ENCODE data around the gene ULK4.

The ULK4 gene

GRCh38 chr3:41431386-41431785 lies 530.5 kb downstream of the ULK4 start:
- no peak overlapping the region for H3K9ac ChIP-seq (ENCODE audit: low read length)
- TF ChIP-seq EZH2phosphoT487 (IDR thresholded peaks at IDR 0.05; ENCODE audit: low read depth) = no peak
- TF ChIP-seq, protein P1, sequence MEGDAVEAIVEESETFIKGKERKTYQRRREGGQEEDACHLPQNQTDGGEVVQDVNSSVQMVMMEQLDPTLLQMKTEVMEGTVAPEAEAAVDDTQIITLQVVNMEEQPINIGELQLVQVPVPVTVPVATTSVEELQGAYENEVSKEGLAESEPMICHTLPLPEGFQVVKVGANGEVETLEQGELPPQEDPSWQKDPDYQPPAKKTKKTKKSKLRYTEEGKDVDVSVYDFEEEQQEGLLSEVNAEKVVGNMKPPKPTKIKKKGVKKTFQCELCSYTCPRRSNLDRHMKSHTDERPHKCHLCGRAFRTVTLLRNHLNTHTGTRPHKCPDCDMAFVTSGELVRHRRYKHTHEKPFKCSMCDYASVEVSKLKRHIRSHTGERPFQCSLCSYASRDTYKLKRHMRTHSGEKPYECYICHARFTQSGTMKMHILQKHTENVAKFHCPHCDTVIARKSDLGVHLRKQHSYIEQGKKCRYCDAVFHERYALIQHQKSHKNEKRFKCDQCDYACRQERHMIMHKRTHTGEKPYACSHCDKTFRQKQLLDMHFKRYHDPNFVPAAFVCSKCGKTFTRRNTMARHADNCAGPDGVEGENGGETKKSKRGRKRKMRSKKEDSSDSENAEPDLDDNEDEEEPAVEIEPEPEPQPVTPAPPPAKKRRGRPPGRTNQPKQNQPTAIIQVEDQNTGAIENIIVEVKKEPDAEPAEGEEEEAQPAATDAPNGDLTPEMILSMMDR (IDR thresholded peaks at IDR 0.05; ENCODE audit: low read depth, low read length) = no peak
- no peaks in the 10 kb centered on the region for H3K36me3 ChIP-seq (replicated peaks; ENCODE audit: low read depth, low read length)

DNA sequence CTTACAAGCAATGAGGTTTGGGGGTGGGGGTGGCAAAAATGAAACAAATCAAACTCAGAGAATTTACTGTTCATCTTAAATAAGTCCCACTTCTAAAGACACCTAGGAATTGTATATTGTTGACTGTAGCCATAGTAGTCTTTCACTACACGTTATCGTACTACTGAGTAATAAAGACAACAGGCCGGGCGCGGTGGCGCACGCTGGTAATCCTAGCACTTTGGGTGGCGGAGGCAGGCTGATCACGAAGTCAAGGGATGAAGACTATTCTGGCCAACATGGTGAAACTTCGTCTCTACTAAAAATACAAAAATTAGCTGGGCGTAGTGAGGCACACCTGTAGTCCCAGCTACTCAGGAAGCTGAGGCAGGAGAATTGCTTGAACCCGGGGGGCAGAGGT lies 531.0 kb downstream of the ULK4 start:
- Histone ChIP-seq H3K4me3 (ENCODE audit: low read length) (no peak overlapping the region), H4K20me1 (ENCODE audit: insufficient read depth, low read length) (no peaks in the 10 kb centered on the region), H3K27me3 (ENCODE audit: low read depth, low read length) (0 out of 2 replicates have a peak, but pooled peaks cover 3% of the 10 kb centered on the region), H3K9ac (ENCODE audit: low read length) (no peak overlapping the region), H3K4me2 (ENCODE audit: low read length) (no peak overlapping the region), H3K27ac (ENCODE audit: low read length) (no peak overlapping the region), H3K4me1 (ENCODE audit: low read length) (no peaks in the 10 kb centered on the region), H3K36me3 (replicated peaks; ENCODE audit: low read depth, low read length) (no peaks in the 10 kb centered on the region), H3K9me3 (ENCODE audit: insufficient read depth, low read length) (no peaks in the 10 kb centered on the region), H3K79me2 (ENCODE audit: low read length) (no peaks in the 10 kb centered on the region), H2AFZ (ENCODE audit: low read depth, low read length) (no peak overlapping the region)
- TF ChIP-seq, protein P1 (IDR thresholded peaks at IDR 0.05; ENCODE audit: low read depth, low read length) = no peak
- no peak for TF ChIP-seq EZH2phosphoT487 (IDR thresholded peaks at IDR 0.05; ENCODE audit: low read depth)

More at GRCh38 chr3:41431386-41431785, 530.5 kb downstream of the ULK4 start:
- H3K79me2 ChIP-seq (ENCODE audit: low read length) = no peaks in the 10 kb centered on the region
- no peaks in the 10 kb centered on the region for H3K4me1 ChIP-seq (ENCODE audit: low read length)
- H3K27me3 ChIP-seq (ENCODE audit: low read depth, low read length) = 0 out of 2 replicates have a peak, but pooled peaks cover 3% of the 10 kb centered on the region
- no peaks in the 10 kb centered on the region for H4K20me1 ChIP-seq (ENCODE audit: insufficient read depth, low read length)
- no peaks in the 10 kb centered on the region for H3K9me3 ChIP-seq (ENCODE audit: insufficient read depth, low read length)
- H3K27ac ChIP-seq (ENCODE audit: low read length) = no peak overlapping the region
- no peak overlapping the region for H3K4me3 ChIP-seq (ENCODE audit: low read length)
- no peak overlapping the region for H3K4me2 ChIP-seq (ENCODE audit: low read length)
- H2AFZ ChIP-seq (ENCODE audit: low read depth, low read length) = no peak overlapping the region

DNA sequence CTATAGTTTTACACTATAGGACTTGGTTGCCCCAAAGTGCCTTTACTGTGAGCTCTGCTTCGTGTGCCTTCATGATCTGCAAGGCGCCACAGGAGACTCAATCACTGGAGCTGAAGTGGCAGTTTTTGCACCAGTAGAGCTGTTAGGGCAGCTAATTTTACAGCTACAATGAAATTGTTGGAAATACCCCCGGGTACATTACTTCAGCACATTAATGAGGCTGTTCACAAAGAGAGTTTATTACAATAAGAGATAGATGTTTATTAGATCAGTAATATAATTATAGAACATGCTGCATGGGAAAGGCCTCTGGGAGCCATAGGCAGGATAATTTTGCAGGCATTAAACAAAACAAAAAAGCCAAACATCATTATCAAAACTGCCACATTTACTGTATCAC lies 531.5 kb downstream of the ULK4 start:
- no peak overlapping the region for H3K4me2 ChIP-seq (ENCODE audit: low read length)

DNA sequence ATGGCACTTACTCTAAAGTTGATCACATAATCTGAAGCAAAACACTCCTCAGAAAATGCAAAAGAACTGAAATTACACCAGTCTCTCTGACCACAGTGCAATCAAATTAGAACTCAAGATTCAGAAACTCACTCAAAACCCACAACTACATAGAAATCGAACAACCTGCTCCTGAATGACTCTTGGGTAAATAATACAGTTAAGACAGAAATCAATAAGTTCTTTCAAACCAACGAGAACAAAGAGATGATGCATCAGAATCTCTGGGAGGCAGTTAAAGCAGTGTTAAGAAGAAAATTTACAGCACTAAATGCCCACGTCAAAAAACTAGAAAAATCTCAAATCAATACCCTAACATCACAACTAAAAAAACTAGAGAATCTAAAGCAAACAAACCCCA lies 535.4 kb downstream of the ULK4 start:
- Histone ChIP-seq H3K27ac (ENCODE audit: low read length) (no peak overlapping the region), H2AFZ (ENCODE audit: low read depth, low read length) (no peak overlapping the region)

More for the DNA sequence above, 531.5 kb downstream of the ULK4 start:
- 0 out of 2 replicates have a peak, but pooled peaks cover 3% of the 10 kb centered on the region for H3K27me3 ChIP-seq (ENCODE audit: low read depth, low read length)
- H3K27ac ChIP-seq (ENCODE audit: low read length) = no peak overlapping the region
- no peaks in the 10 kb centered on the region for H3K4me1 ChIP-seq (ENCODE audit: low read length)
- no peaks in the 10 kb centered on the region for H4K20me1 ChIP-seq (ENCODE audit: insufficient read depth, low read length)
- no peak overlapping the region for H2AFZ ChIP-seq (ENCODE audit: low read depth, low read length)
- no peaks in the 10 kb centered on the region for H3K36me3 ChIP-seq (replicated peaks; ENCODE audit: low read depth, low read length)
- no peaks in the 10 kb centered on the region for H3K79me2 ChIP-seq (ENCODE audit: low read length)
- H3K9me3 ChIP-seq (ENCODE audit: insufficient read depth, low read length) = no peaks in the 10 kb centered on the region
- no peak for TF ChIP-seq EZH2phosphoT487 (IDR thresholded peaks at IDR 0.05; ENCODE audit: low read depth)
- TF ChIP-seq, protein P1 (IDR thresholded peaks at IDR 0.05; ENCODE audit: low read depth, low read length) = no peak
- no peak overlapping the region for H3K9ac ChIP-seq (ENCODE audit: low read length)
- no peak overlapping the region for H3K4me3 ChIP-seq (ENCODE audit: low read length)

More for the DNA sequence above, 535.4 kb downstream of the ULK4 start:
- TF ChIP-seq, protein P1 (IDR thresholded peaks at IDR 0.05; ENCODE audit: low read depth, low read length) = no peak
- TF ChIP-seq EZH2phosphoT487 (IDR thresholded peaks at IDR 0.05; ENCODE audit: low read depth) = no peak
- no peak overlapping the region for H3K4me2 ChIP-seq (ENCODE audit: low read length)
- H4K20me1 ChIP-seq (ENCODE audit: insufficient read depth, low read length) = no peaks in the 10 kb centered on the region
- no peaks in the 10 kb centered on the region for H3K79me2 ChIP-seq (ENCODE audit: low read length)
- no peaks in the 10 kb centered on the region for H3K4me1 ChIP-seq (ENCODE audit: low read length)
- no peak overlapping the region for H3K4me3 ChIP-seq (ENCODE audit: low read length)
- 0 out of 2 replicates have a peak, but pooled peaks cover 3% of the 10 kb centered on the region for H3K27me3 ChIP-seq (ENCODE audit: low read depth, low read length)
- no peaks in the 10 kb centered on the region for H3K36me3 ChIP-seq (replicated peaks; ENCODE audit: low read depth, low read length)
- no peak overlapping the region for H3K9ac ChIP-seq (ENCODE audit: low read length)
- no peaks in the 10 kb centered on the region for H3K9me3 ChIP-seq (ENCODE audit: insufficient read depth, low read length)

Data from OCI-LY3 (cell line).